ENCODE measurements around the gene BRD4.

GRCh38 chr19:15269806-15270205 is 62.5 kb downstream of the BRD4 start:
- TF ChIP-seq, protein P1, sequence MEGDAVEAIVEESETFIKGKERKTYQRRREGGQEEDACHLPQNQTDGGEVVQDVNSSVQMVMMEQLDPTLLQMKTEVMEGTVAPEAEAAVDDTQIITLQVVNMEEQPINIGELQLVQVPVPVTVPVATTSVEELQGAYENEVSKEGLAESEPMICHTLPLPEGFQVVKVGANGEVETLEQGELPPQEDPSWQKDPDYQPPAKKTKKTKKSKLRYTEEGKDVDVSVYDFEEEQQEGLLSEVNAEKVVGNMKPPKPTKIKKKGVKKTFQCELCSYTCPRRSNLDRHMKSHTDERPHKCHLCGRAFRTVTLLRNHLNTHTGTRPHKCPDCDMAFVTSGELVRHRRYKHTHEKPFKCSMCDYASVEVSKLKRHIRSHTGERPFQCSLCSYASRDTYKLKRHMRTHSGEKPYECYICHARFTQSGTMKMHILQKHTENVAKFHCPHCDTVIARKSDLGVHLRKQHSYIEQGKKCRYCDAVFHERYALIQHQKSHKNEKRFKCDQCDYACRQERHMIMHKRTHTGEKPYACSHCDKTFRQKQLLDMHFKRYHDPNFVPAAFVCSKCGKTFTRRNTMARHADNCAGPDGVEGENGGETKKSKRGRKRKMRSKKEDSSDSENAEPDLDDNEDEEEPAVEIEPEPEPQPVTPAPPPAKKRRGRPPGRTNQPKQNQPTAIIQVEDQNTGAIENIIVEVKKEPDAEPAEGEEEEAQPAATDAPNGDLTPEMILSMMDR (IDR thresholded peaks at IDR 0.05; ENCODE audit: poor library complexity, severe bottlenecking) = no peak
- TF ChIP-seq EP300 (conservative IDR thresholded peaks at IDR 0.05; ENCODE audit: poor library complexity, severe bottlenecking) (no peak), TAF1 (IDR thresholded peaks at IDR 0.05; ENCODE audit: low read depth) (no peak), REST (IDR thresholded peaks at IDR 0.05; ENCODE audit: borderline replicate concordance) (no peak), POLR2AphosphoS5 (IDR thresholded peaks at IDR 0.05) (no peak), RAD21 (conservative IDR thresholded peaks at IDR 0.05) (no peak)

Measured in neural cell (in vitro differentiated cells).